NCI-H1436 (cell line): ENCODE measurements around the gene CPNE5.

Experiments used
- DNase-seq: peaks from one replicate; lab custom pipeline; 2025; lab: John Stamatoyannopoulos, UW

The CPNE5 gene

DNA sequence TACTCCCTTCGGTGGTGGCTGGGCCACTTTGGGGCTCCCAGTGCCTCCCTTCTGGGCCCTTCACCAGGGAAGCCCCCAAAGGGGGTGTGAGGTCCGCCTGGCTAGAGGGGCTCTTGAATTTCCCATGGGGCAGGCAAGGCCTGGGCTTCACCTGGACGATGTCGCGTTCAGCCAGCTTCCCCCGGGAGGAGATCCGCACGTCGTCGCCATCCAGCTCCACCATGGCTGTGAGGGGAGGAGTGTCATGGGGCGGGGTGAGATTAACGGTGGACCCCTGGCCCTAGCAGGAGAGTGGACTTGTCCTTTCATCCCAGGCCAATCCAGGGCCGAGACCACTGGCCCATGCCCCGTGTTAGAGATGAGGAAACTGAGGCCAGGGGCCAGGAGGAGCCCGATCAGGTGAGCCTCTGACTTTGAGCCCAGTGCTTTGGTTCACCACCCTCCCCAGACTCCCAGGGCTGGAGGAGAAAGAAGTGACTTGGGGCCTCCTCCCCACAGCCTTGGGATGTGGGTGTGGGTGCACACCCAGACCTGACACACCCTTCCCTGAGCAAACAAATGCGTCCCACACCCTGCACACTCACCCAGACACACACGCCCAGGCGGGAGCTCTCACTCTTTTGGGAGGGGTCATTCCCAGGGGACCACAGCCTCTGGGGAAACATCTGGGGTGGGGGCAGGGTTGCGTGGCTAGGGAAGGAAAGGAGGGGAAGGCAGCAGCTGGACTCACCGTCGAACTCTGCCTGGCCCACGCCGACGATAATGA lies 95.5 kb downstream of the CPNE5 start:
- DNase-seq, result no peak

DNA sequence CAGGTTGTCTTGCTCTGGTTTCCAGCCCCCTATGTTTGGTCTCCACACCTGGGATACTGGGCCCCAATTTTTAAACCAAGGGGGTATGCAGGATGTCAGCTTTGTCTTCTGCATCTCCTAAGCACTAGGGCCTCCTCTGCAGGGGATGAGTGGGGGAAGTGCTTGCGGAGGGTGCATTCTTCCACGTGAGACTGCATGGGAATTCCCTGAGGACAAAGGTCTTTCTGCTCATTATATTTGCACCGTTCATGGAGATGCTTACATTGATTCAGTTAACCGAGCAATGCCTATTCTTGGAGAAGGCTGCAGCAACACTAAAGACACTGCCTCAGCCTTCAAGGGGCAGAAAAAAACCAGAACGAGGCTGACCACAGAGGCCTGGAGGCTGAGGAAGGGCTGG lies 96.2 kb downstream of the CPNE5 start:
- no peak for DNase-seq

DNA sequence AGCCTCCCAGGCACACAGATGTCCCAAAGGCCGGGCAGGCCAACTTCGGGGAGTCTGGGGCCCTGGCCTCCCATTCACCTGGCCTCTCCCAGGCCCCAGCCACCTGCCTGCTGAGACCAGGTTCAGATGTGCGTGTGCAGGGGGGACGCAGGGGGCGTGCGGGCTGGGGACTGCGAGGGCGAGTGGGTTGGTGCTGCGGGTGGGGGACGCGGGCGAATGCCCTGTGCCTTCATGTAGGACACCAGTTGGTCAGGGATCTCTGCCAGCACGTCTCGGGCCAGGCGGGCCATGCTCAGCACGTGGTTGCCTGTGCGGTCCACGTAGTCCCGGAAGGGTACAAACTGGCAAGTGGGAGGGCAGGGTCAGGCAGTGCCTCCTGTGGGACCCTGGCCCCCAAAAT lies 97.1 kb downstream of the CPNE5 start:
- no peak for DNase-seq

DNA sequence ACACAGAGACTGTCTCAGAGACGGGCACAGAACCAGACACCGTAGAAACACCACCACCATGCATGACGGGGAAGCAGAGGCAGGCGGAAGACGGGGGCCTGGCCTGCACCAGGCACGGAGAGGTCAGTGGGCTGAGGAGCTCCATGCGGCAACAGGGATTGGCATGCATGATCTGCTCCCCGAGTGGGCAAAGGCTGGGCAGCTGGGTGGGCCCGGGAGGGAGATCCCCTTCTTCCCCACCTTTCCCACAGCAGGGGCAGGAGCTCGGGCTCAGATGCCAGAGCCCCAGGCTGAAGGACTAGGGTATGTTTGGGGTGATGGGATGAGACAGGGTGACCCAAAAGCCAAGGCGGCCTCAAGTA lies 98.4 kb downstream of the CPNE5 start:
- no peak for DNase-seq

DNA sequence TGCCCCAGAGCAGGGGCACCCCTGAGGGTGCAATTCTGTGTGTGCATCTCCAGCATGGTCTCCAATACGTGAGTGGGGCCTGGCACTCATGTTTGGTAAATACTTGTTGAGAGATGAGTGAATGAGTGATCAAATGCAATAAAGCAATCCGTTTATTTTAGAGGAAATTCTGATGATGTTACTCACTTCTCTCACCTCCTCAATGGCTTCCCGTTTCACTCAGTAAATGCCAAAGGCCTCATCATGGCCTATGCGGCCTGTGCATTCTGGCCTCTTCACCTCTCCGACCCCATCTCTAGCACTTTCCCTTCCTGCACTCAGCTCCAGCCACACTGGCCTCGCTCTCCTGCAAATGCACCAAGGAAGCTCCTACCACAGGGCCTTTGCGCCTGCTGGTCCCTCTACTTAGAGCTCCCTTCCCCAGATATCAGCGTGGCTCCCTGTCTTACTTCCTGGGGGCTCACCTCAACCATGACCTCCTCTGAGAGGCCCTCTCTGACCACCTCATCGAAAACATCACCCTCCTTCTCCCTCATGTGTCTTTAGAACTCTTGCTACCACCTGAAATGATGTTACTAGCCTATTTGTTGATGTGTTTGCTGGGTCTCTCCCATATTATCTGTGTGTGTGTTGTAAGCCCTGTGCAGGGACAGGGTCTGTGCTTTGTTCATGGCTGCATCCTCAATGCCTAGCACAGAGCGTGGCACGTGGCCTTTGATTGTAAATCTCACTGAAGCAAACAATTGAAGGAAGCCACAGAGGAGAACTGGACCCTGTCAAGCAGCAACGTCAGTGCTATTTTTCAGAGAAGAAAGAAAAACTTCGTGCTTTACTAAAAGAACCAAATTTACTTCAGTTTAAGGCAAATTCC lies 99.1 kb downstream of the CPNE5 start:
- no peak for DNase-seq

DNA sequence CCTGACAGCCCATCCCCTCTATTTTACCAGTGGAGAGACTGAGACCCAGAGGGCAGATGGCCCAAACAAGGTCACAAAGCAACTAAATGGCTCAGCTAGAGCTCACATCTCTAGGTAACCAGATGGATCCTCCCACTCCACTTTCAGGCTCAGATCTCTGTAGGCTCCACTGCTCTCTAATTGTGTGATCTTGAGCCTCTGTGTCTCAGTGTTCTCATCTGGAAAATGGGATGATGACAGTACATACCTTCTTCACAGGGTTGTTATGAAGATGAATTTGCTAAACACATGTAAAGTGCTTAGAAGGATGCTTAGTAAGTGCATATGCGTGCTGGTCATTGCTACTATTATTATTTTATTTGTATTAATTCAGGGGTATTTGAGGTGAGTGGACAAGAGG lies 101.1 kb downstream of the CPNE5 start:
- no peak for DNase-seq

DNA sequence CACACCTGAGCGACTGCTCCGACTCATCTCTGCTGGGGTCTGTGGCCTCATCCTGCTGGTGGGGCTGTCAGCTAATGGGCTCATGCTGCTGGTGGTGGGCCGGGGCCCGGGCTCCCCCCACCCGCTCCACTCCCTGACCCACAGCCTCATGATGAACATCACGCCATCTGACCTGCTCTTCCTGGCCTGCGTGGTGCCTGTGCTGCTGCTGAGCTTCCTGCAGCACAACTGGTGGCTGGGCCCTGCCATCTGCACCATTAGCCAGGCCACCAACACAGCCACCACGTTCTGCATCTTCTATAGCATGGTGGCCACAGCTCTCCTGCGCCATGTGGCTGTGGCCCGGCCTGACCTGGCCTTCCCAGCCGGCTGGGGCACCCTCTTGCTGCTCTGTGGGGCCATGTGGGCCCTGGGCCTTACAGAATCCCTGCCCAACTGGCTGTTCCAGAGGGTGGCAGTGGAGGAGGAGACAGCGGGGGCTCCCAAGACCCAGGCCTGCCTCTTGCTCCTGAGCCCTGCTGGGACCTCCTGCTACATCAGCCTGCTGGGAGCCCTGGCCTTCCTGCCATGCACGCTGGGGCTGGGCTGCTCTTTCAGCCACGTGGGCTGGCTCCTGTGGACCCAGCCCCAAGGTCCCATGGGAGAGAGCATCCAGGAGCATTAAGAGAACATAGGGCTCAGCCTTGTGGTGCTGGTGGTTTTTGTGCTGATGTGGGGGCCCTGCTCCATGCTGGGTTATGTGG lies 102.0 kb downstream of the CPNE5 start:
- DNase-seq, result no peak

DNA sequence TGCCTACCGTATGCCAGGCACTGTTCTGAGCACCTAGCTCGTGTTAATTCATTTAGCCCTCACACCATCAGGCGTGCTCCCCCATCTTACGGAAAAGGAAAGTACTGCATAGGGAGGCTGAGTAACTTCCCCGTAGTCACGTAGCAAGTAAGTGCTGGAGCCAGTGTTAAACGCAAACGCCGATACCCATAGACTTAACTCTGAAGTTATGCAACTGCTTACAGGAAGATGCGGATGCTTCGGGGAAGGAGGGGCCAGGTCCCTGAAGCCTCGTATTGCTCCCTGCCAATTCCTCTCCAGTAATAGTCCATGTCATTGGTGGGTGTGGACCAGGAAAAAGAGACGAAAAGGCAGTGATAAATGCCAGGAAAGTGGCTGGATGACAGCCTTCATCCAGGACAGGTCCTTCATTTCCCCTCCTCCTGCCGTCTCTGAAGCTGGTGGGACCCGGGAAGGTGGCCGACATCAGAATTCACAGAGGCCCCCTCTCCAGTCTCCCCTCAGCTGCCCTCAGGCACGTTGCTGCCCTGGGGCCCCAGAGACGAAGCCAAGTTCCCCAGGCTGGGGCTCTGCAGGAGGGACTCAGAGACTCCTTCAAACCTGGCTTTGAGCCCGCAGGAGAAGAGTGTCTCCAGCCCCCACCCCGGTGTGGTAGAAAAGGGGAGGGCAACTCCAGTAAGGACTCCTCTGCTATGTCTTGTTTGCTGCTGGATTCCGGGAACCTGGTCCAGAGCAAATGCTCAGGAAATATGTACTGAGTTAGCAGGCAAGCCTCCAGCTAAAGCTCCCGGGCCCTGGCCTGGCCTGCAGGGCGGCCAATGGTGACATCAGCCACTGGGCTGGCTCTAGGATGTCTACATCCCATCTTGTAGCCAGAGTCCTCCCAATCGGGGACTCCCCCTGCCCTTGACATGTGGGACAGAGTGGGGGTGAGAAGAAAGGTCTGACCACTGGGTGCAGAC lies 103.9 kb downstream of the CPNE5 start:
- no peak for DNase-seq

DNA sequence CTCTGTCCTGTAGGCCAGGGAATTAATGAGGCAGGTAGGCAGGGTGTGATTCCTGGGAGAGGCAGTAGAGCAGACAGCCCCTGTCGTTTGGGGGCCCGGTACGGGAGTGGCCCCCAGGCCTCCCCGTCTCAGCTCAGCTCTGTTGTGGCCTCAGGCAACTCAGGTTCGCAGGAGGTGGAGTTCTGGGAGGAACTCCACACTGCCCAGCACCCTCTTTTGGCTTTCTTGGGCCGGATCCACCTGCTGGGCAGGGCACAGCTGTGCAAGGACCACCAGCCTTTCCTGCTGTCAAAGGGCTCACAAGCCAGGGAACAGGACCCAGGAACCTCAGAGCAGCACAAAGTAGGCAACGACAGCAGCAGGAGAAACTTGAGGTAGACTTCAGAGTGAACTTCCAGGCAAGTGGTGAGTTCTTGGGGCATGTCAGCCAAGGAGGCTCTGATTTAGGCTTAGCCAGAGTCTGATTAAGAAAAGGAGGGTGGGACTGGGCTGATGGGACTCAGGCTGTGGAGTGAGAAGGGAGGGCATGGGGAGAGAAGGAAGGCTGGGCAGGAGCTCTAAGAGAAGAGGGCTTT lies 104.7 kb downstream of the CPNE5 start:
- no peak for DNase-seq

DNA sequence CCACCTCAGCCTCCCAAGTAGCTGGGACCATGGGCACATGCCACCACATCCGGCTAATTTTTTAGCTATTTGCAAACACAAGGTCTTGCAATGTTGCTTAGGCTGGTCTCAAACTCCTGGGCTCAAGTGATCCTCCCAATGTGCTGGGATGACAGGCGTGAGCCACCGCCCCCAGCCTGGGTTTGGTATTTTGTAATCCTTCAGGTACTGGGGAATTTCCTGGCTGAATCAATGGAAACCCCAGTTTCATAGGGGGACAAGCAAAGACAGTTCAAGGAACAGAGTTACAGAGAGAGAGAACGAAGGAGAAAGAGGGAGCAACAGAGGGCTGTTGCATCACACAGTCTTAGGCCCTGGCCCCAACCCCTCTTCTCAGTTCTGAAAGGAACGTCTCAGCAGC lies 105.9 kb downstream of the CPNE5 start:
- DNase-seq, result no peak

DNA sequence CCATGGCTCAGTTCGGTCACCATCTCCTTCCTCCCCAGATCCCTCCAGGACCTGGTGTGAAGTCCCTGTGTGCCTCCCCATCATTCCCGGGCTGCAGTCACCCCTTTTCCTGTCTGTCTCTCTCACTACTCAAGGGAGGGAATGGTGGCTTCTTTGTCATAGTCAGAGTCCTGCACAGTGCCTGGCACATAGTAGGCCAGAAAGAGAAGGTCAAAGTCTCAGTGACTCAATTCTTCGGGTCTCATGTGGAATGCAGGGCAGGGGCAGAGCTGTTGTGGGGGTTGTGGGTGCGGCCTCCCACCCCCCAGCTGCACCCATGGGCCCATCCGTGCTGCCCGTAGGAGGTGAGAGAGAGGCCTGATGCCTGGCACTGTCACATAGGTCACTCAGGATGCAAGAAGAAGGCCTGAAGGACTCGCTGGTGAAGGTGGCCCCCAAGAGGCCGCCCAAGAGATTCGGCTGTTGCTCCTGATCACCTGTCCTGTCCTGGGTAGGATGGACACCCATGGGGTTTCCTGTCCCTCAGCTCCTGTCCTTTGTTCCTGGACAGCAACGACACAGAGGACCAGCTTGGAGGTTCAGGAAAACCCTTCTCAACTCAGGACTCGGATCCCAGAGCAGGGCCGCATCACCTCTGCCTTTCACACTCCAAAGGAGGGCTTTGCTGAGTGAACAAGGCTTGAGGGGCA lies 107.5 kb downstream of the CPNE5 start:
- DNase-seq, result no peak

DNA sequence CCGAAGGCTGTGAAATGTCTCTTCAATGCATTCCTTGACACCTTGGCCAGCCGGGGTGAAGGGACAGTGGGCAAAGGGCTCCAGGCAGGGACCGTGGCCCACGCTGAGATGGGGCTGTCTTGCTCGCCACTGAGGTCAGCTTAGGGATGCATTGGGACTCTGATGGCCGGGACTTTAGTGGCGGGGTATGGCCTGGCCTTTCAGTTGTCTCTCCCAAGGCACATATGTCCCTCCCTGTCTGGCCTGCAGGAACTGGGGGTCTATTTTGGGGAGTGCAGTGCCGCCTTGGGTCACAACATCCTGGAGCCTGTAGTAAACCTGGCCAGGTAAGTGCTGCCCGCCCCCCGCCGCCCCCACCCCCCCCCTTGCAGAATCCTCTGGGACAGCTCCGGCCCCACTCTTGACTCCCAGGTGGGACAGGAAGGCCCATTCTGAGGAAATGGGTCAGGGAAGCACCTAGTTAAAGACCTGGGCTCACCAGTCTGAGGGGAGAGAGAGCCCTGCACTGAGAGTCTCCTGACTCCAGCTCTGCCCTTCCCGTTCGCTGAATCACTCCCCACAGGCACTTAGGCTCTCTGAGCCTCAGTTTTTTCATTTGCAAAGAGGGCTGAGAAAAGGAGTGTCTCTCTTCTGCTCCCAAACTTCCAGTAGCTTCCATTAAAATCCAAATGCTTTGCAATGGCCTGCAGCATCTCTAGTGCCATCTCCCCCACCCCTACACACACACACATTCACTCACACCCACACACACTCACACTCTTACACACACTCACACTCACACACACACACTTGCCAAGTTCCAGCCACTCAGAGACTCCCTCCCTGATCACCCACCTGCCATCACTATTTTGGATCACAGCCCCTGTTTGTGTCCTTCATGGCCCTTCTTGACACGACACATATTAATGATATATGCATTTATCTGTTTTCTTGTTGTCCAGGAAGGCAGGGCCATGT lies 108.5 kb downstream of the CPNE5 start:
- DNase-seq, result no peak

DNA sequence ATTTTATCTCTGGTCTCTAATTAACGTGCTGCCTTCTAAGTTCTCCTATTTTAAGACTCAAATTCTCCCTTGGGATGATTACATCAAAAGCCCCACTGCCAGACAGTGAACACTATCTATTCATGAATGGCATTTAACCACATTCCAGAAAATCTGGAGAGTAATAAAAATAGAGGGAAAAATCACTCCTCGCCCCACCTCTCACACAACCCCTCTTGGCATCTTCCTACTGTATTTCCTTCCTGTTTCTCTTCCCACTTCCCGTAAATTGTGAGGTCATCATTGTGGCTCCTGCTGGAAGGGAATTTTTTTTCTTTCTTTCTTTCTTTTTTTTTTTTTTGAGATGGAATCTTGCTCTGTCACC lies 110.1 kb downstream of the CPNE5 start:
- no peak for DNase-seq

DNA sequence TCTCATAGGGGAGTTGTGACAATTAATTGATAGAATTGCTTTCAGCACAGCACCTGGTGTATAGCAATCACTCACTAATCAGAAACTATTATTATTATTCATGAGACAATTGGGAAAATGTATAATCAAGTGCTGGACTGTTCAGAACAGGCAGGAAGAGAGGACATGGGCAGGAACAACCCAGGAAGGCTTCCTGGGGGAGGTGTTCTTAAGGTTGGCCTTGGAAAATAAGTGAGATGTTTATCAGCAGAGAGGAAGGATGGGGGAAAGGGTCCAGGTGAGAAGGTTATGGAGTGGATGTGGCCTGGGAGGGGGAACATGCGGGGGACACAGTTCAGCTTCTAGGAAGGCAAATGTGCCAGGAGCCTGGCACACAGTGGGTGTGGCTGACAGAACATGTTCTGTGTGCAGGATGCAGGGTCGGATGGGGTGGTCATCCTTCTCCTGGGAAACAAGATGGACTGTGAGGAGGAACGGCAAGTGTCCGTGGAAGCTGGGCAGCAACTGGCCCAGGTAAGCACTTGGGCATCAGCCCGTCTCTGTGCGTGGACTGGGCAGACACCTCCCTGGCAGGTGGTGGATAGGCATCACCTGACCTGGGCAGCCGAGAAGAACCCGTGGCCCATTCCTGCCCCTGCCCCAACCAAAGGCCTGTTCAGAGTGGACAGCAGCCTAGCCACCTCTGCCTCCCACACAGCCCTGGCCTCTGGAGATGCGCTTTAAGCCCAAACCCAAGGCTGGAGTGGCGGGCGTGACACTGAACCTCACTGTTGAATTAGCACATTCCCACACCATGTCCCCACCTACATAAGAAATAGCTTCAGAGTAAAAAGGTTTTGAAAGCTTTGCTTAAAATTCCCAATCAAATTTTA lies 110.7 kb downstream of the CPNE5 start:
- no peak for DNase-seq

DNA sequence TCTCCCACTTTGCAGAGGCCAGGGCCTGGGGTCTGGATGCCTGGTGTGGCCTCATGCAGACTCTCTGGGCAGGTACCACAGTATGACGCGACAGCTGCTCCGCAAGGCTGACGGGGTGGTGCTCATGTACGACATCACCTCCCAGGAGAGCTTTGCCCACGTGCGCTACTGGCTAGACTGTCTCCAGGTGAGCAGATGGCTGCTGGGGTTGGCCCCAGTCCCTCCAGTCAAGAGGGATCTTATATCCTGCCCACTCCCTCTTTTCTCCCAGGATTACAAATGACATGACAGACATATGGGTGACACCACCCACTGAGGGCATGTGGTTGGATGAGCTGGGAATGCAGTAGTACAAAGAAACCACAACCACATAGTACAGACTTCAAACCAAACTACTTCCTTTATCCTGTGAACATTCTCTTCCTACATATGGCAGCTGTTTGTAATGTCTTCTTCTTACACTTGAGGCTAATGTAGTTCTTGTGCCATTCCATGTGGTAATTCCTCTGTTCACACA lies 111.7 kb downstream of the CPNE5 start:
- peak; percentile 32 for DNase-seq

DNA sequence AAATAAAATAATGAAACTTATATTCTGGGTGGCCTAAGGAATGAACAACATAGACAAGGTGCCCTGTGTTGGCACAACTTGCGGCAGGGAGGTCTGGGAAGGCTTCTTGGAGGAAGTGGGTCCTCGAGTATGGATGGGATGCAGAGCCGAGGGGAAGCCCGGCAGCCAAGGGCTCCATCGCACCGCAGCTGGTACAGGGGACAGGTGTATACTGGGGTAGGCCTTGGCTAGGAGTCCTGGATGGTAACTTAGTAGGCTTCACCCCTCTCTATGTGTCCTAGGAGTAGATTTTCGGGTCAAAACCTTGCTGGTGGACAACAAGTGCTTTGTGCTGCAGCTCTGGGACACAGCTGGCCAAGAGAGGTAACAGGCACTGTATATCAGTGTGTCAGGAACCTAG lies 113.7 kb downstream of the CPNE5 start:
- no peak for DNase-seq

DNA sequence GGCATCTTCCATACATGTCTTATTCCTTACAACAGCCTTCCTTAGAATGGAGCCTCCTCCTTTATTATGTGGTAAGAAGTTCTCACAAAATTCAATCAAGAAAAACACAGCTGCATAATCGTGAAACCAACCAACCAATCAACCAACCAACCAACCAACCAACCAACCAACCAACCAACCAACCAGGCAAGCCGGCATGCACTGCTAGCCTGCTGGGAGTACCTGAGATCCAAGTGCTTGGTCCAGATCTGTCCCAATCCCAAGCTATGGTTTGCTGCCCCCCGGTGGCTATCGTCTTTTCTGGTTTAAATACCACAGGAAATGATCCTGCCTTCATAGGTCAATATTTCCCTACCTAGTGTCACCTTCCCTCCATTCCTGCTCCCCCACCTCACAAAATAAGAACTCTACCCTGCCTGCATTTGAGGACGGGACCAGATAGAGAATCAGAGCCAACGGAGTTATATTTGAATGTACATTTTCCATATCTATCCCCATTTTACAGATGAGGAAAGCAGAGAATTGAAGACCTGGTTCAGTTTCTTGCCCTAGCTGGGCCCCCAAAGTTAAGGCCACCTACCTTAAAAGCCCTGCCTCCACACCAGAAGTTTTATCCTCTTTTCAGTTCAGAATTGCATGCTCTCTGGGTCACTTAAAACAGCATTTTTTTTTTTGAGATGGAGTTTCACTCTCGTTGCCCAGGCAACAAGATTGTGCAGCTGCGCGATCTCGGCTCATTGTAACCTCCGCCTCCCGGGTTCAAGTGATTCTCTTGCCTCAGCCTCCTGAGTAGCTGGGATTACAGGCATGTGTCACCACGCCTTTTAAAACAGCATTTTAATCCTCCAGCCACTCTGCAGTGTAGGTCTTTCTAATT lies 114.5 kb downstream of the CPNE5 start:
- peak; percentile 44 for DNase-seq
